Uterus (tissue), 2 donors: Measurements from ENCODE around the gene RSRC1.

Experiments
- CTCF ChIP-seq, 4 experiments: fragments of 200-600 bp in 2 of 4; fragments of 450-650 bp in 2 of 4; sonication (generic) in 2 of 4; IDR thresholded peaks; one replicate each; pipeline ENCODE4 v1.5.1; 2016 to 2019; ENCODE audit warnings: antibody characterized with exemption in 4 of 4, mild to moderate bottlenecking in 2 of 4, moderate library complexity in 1 of 4
- POLR2A ChIP-seq, 2 donors: fragments of 450-650 bp; IDR thresholded peaks; one replicate each; pipeline ENCODE4 v1.6.1; 2016; ENCODE audit warnings: antibody characterized with exemption in 2 of 2, mild to moderate bottlenecking in 1 of 2, moderate library complexity in 1 of 2

GRCh38 chr3:158093526-158093925 is 16.4 kb upstream of the RSRC1 start:
- TF ChIP-seq POLR2A (IDR thresholded peaks at IDR 0.05) (no peak), CTCF (IDR thresholded peaks at IDR 0.05) (no peak)
